A549 (cell line): ENCODE measurements around the gene CD164L2. TPM values are rescaled to one million over a fixed set of nuclear protein-coding genes. Genes with fewer than 3 reads are reported as not detected.
A peak's percentile ranks its signal among the peaks of the same experiment; 100 is the strongest.

Source experiments
- ATAC-seq, 2 experiments: fragments of 200-7000 bp in 1 of 2; fragments of >200 bp in 1 of 2; cut with Nextera tagmentation in 1 of 2; cut with Tn5 transposase in 1 of 2; 3 replicates each; pipeline versions ENCODE4 v1.8.0 to v1.9.1; 2018 to 2020; ENCODE audit warnings: mild to moderate bottlenecking in 1 of 2, moderate library complexity in 1 of 2
- CTCF ChIA-PET: fragments of 300-600 bp; sonication (Branson Sonifier 250); formaldehyde crosslinking; extraction: SDS; loops from one replicate; lab custom pipeline; 2021; ENCODE audit warnings: antibody characterized with exemption, inconsistent platforms; lab: Yijun Ruan, JAX
- POLR2A ChIA-PET: fragments of 350-600 bp; formaldehyde crosslinking; extraction: SDS; loops from one replicate; lab custom pipeline; 2021; ENCODE audit warnings: antibody characterized with exemption, inconsistent platforms; lab: Yijun Ruan, JAX
- DNase-seq, 2 experiments: peaks; one replicate each; pipeline versions ENCODE4 v3.0.0 to v3.0.0-alpha.2; 2011 to 2016; ENCODE audit warnings: low read depth in 1 of 2, low spot score in 1 of 2
- FAIRE-seq: peaks from 2 replicates; lab custom pipeline; 2011; peaks lifted over from hg19 to GRCh38; lab: Jason Lieb, UNC
- H3K27ac ChIP-seq, 2 experiments: fragments of >200 bp; sonication (Bioruptor Twin); formaldehyde crosslinking; 3 replicates each; pipeline ENCODE4 v1.5.1; 2016 to 2017
- H3K4me1 ChIP-seq: fragments of >200 bp; sonication (Bioruptor Twin); formaldehyde crosslinking; 3 replicates; pipeline ENCODE4 v1.6.1; 2016
- H3K4me2 ChIP-seq: fragments of >200 bp; sonication (Bioruptor Twin); formaldehyde crosslinking; 3 replicates; pipeline ENCODE4 v1.6.1; 2016
- H3K4me3 ChIP-seq: fragments of >200 bp; sonication (Bioruptor Twin); formaldehyde crosslinking; 3 replicates; pipeline ENCODE4 v1.5.1; 2016
- H3K9me3 ChIP-seq: fragments of >200 bp; sonication (Bioruptor Twin); formaldehyde crosslinking; 3 replicates; pipeline ENCODE4 v1.6.1; 2016
- CHD4 ChIP-seq: fragments of 200-600 bp; sonication (generic); IDR thresholded peaks from 2 replicates; pipeline ENCODE4 v1.6.1; 2016; ENCODE audit warnings: antibody characterized with exemption, mild to moderate bottlenecking, borderline replicate concordance
- ESRRA ChIP-seq: fragments of 150-350 bp; IDR thresholded peaks from 2 replicates; pipeline ENCODE4 v1.6.1; 2014; ENCODE audit warnings: mild to moderate bottlenecking, low read length, borderline replicate concordance
- HDAC2 ChIP-seq: fragments of 200-600 bp; sonication (generic); IDR thresholded peaks from 2 replicates; pipeline ENCODE4 v1.6.1; 2016
- HEYL ChIP-seq: fragments of 250-450 bp; sonication (Bioruptor Pico); IDR thresholded peaks from 2 replicates; pipeline ENCODE4 v1.8.0; 2021; ENCODE audit warnings: mild to moderate bottlenecking, moderate library complexity
- HOXA7 ChIP-seq: fragments of 250-450 bp; sonication (Bioruptor Pico); IDR thresholded peaks from 2 replicates; pipeline ENCODE4 v1.5.0; 2020; ENCODE audit warnings: mild to moderate bottlenecking, moderate library complexity
- JUN ChIP-seq, 2 experiments: fragments of >200 bp; sonication (Bioruptor Twin); formaldehyde crosslinking; IDR thresholded peaks; 2 replicates in 1 of 2; 3 replicates in 1 of 2; pipeline ENCODE4 v1.6.1; 2016 to 2017
- KDM1A ChIP-seq: fragments of 200-600 bp; sonication (generic); IDR thresholded peaks from 2 replicates; pipeline ENCODE4 v1.6.1; 2016; ENCODE audit warnings: low read depth, mild to moderate bottlenecking
- KDM5A ChIP-seq: fragments of 200-600 bp; sonication (generic); IDR thresholded peaks from 2 replicates; pipeline ENCODE4 v1.6.1; 2016; ENCODE audit warnings: antibody characterized with exemption, mild to moderate bottlenecking
- MAX ChIP-seq: IDR thresholded peaks from 2 replicates; pipeline ENCODE4 v1.6.1; 2012
- NR3C1 ChIP-seq: fragments of >200 bp; sonication (Bioruptor Twin); formaldehyde crosslinking; IDR thresholded peaks from 3 replicates; pipeline ENCODE4 v1.6.1; 2017
- PBX3 ChIP-seq: IDR thresholded peaks from 2 replicates; pipeline ENCODE4 v1.6.1; 2012
- POLR2AphosphoS2 ChIP-seq: conservative IDR thresholded peaks from 2 replicates; pipeline ENCODE4 v1.6.1; 2012; ENCODE audit warnings: low read length, improper control_type of control experiment, inconsistent platforms
- RARB ChIP-seq: fragments of 250-450 bp; sonication (Bioruptor Pico); IDR thresholded peaks from 2 replicates; pipeline ENCODE4 v1.8.0; 2021; ENCODE audit warnings: mild to moderate bottlenecking, moderate library complexity
- RFX5 ChIP-seq: fragments of 450-650 bp; IDR thresholded peaks from 2 replicates; pipeline ENCODE4 v1.7.1; 2014; ENCODE audit warnings: antibody characterized with exemption, mild to moderate bottlenecking, moderate library complexity
- TP53 ChIP-seq: fragments of 250-450 bp; sonication (Bioruptor Pico); IDR thresholded peaks from 2 replicates; pipeline ENCODE4 v1.5.0; 2021; ENCODE audit warnings: mild to moderate bottlenecking, moderate library complexity
- ZFP36 ChIP-seq: fragments of 450-650 bp; IDR thresholded peaks from 2 replicates; pipeline ENCODE4 v1.6.1; 2014; ENCODE audit warnings: borderline replicate concordance; ENCODE audit not compliant: partially characterized antibody
- WGBS: methylation state at CpG from one replicate; pipeline ENCODE4 v1.1.6; 2017; ENCODE audit errors: missing lambda C conversion rate; 5-methylcytosine and 5-hydroxymethylcytosine counted together
- polyA plus RNA-seq, 4 experiments: library from polyadenylated mRNA; depleted of rRNA in 3 of 4; stranded (reverse); fragments of >200 nt; fragmentation: RNase III in 1 of 4; extraction: RNeasy Plus Mini Kit Qiagen cat#74134 plus additional on column Dnase treatment in 1 of 4; gene quantifications; 2 replicates in 3 of 4; 3 replicates in 1 of 4; pipeline ENCODE4 v1.2.3, GENCODE V29; 2011 to 2017
- TF ChIP-seq, protein P1 (sequence below): fragments of >200 bp; sonication (Bioruptor Twin); formaldehyde crosslinking; IDR thresholded peaks from 2 replicates; pipeline ENCODE4 v1.6.1; 2016
- TF ChIP-seq, protein P2 (sequence below): IDR thresholded peaks from 2 replicates; pipeline ENCODE4 v1.6.1; 2012; ENCODE audit warnings: low read depth, borderline replicate concordance
- TF ChIP-seq, protein P3 (sequence below): fragments of 450-650 bp; IDR thresholded peaks from 2 replicates; pipeline ENCODE4 v1.6.1; 2014; ENCODE audit warnings: antibody characterized with exemption
- TF ChIP-seq, protein P4 (sequence below): fragments of 250-450 bp; sonication (Bioruptor Pico); IDR thresholded peaks from 2 replicates; pipeline ENCODE4 v1.5.0; 2021; ENCODE audit warnings: mild to moderate bottlenecking, moderate library complexity, borderline replicate concordance

The CD164L2 gene
- polyA plus RNA-seq, 2 of the 4 experiments (the other 2 are of a cell fraction): not detected

GRCh38 chr1:27399251-27400025 lies 16.3 kb upstream of the CD164L2 start:
- 0 out of 3 replicates have a peak overlapping the region, but pooled peaks have one; percentile 33 for H3K4me2 ChIP-seq
- no peak for TF ChIP-seq KDM5A
- TF ChIP-seq, all 56 proteins: peak for 0
- H3K4me3 ChIP-seq: no peak overlapping the region
- CTCF ChIA-PET: interaction anchor here (0.9 to 9.6 kb wide), 8 partner anchors 9 to 264 kb away, joined by 3 to 158 read pairs (median 4); no protein-coding TSS in a partner anchor
- 92% methylated on average over 11 of the region's 19 CpGs for WGBS
- no peak for FAIRE-seq
- POLR2A ChIA-PET: no interaction called here
- H3K4me1 ChIP-seq: peaks cover 17% of the 10 kb centered on the region; the same call in 2 of the 3 replicates
- H3K9me3 ChIP-seq: no peaks in the 10 kb centered on the region
- H3K27ac ChIP-seq: 0 out of 6 replicates have a peak overlapping the region, but pooled peaks of 1 of the 2 experiments have one; percentile 46
- ATAC-seq: 0 out of 6 replicates have a peak, but pooled peaks of 1 of the 2 experiments have one; percentile 4
- DNase-seq: no peak

DNA sequence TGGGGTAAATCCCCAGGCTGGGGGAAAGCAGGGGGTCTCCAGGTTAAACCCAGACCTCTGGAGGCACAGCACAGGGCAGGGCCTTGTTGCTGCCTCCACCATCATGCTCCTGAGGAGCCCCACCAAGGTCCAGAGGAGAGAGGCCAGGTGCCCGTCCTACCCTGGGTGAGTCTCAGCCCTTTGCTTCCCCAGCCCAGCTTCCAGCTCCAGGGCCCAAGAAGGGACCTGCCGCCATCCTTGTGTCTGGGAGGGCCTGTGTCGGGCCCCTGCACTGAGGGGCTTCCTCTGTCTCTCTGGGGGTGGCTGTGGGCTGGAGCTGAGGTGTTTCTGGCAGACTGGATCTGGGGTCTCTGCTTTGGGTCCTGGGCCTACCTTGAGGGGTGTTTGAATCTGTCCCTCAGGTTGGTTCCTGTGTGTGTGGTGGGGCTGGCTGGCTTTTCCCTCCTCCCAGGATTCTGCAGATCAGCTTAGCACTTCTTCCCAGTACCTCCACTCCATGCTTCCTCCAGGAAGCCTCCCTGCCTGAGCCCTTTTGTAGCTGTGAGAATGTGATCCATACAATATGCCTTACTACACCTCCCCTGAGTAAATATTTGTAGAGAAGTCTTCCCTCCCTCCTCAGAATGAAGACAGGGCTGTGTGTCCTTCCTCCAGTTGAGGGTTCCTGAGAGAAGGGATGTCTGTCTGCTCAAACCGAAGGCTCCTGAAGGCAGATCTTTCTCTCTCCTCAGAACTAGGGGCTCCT lies 15.4 kb upstream of the CD164L2 start:
- Histone ChIP-seq H3K4me3 (no peak overlapping the region), H3K27ac (peak overlapping the region in 1 of 2 experiments; percentile 46; a peak in 2 of 6 replicates), H3K4me2 (peak overlapping the region; percentile 33; the same call in 2 of the 3 replicates), H3K9me3 (no peaks in the 10 kb centered on the region), H3K4me1 (peaks cover 17% of the 10 kb centered on the region; the same call in 2 of the 3 replicates)
- FAIRE-seq: no peak
- DNase-seq: no peak
- TF ChIP-seq RFX5 (no peak), POLR2AphosphoS2 (no peak), MAX (no peak), KDM1A (no peak), HDAC2 (no peak), PBX3 (no peak), TP53 (no peak), NR3C1 (no peak), JUN (IDR thresholded peaks at IDR 0.05) (no peak), ZFP36 (no peak)
- TF ChIP-seq, protein P1, sequence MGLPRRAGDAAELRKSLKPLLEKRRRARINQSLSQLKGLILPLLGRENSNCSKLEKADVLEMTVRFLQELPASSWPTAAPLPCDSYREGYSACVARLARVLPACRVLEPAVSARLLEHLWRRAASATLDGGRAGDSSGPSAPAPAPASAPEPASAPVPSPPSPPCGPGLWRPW: no peak
- TF ChIP-seq, protein P2, sequence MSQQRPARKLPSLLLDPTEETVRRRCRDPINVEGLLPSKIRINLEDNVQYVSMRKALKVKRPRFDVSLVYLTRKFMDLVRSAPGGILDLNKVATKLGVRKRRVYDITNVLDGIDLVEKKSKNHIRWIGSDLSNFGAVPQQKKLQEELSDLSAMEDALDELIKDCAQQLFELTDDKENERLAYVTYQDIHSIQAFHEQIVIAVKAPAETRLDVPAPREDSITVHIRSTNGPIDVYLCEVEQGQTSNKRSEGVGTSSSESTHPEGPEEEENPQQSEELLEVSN: no peak
- TF ChIP-seq, protein P3, sequence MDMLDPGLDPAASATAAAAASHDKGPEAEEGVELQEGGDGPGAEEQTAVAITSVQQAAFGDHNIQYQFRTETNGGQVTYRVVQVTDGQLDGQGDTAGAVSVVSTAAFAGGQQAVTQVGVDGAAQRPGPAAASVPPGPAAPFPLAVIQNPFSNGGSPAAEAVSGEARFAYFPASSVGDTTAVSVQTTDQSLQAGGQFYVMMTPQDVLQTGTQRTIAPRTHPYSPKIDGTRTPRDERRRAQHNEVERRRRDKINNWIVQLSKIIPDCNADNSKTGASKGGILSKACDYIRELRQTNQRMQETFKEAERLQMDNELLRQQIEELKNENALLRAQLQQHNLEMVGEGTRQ: no peak
- POLR2A ChIA-PET: interaction anchor here (0.5 kb wide), 1 partner anchor 479 kb away, joined by 3 read pairs; no protein-coding TSS in a partner anchor
- ATAC-seq: no peak
- WGBS: 69% methylated on average over 2 of the region's 4 CpGs
- CTCF ChIA-PET: interaction anchor here (0.9 to 9.6 kb wide), 11 partner anchors 11 to 264 kb away, joined by 3 to 158 read pairs (median 5); partner anchors contain the start of gene MAP3K6

DNA sequence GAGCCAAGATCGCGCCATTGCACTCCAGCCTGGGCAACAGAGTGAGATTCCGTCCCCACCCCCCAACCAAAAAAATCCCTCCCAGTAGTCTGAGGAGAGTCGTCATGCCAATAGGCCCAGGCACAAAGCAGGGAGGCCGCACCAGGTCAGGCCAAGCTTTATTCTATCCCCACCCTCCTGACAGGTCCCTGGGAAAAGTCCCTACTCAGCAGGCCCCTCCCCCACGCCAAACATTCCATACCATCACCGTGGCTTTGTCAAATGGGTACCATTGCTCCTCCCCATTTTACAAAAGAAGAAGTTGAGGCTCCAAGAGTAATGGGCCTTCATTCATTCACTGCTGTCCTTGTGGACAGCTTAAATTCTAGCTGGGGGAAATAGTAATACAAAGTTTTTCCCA lies 14.6 kb upstream of the CD164L2 start:
- DNase-seq: no peak
- Histone ChIP-seq H3K27ac (no peak overlapping the region), H3K4me1 (peaks cover 21% of the 10 kb centered on the region), H3K4me3 (no peak overlapping the region), H3K9me3 (no peaks in the 10 kb centered on the region), H3K4me2 (no peak overlapping the region)
- no peak for ATAC-seq
- ChIA-PET CTCF (interaction anchor here (0.7 to 9.6 kb wide), 10 partner anchors 10 to 353 kb away, joined by 3 to 158 read pairs (median 10); partner anchors contain the start of gene MAP3K6), POLR2A (no interaction called here)
- WGBS: 77% methylated on average over 7 of the region's 7 CpGs
- FAIRE-seq: no peak
- TF ChIP-seq, protein P4, sequence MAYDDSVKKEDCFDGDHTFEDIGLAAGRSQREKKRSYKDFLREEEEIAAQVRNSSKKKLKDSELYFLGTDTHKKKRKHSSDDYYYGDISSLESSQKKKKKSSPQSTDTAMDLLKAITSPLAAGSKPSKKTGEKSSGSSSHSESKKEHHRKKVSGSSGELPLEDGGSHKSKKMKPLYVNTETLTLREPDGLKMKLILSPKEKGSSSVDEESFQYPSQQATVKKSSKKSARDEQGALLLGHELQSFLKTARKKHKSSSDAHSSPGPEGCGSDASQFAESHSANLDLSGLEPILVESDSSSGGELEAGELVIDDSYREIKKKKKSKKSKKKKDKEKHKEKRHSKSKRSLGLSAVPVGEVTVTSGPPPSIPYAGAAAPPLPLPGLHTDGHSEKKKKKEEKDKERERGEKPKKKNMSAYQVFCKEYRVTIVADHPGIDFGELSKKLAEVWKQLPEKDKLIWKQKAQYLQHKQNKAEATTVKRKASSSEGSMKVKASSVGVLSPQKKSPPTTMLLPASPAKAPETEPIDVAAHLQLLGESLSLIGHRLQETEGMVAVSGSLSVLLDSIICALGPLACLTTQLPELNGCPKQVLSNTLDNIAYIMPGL: no peak
- no peak for TF ChIP-seq RFX5
- no peak for TF ChIP-seq HEYL (CRISPR knock-in tag)
- no peak for TF ChIP-seq HOXA7
- TF ChIP-seq CHD4: no peak
- no peak for TF ChIP-seq RARB (CRISPR knock-in tag)
- TF ChIP-seq ESRRA: no peak
